ENCODE data around the gene AHNAK. TPM values are rescaled to one million over a fixed set of nuclear protein-coding genes. Genes with fewer than 3 reads are reported as not detected.

AHNAK gene
- total and polyA plus RNA-seq, 2 experiments from 2014 or later = 167 to 548 TPM

DNA sequence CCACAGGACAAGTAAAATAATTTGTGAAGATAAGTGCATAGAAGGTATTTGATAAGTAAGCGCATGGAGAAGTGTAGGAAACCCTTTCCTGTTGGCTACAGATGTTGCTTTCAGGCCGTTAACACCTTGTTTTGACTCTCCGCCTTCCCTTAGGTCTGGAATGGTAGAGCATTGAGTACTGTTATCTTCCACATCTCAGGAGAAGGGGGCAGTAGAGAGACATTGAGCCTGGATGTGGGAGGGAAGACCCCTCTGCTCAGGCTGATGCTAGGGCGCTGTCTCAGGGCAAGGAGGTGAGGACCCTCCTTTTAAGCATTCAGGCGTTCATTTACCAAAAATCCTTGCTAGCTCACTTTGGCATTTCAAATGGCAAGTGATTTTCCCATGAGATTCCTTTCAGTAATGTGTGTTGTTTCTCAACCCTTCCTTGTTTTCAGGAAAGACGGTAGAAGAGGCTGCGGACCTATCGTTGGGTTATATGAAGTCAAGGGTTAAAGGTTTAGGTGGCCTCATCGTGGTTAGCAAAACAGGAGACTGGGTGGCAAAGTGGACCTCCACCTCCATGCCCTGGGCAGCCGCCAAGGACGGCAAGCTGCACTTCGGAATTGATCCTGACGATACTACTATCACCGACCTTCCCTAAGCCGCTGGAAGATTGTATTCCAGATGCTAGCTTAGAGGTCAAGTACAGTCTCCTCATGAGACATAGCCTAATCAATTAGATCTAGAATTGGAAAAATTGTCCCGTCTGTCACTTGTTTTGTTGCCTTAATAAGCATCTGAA, 154.8 kb downstream of the AHNAK start:
- in situ Hi-C loops (cut with MboI) = loop anchor here (10.0 to 25.0 kb wide), 2 partner anchors 163 to 295 kb away; partner anchors contain the start of genes LRRN4CL and UBXN1
- H3K27ac ChIP-seq = no peak overlapping the region
- no peaks in the 10 kb centered on the region for H3K9me2 ChIP-seq (ENCODE audit: insufficient read depth)
- no peak overlapping the region for H2AFZ ChIP-seq
- WGBS, 2 experiments (ENCODE audit: low coverage in 1 of 2, low lambda C conversion rate in 2 of 2, missing lambda C conversion rate in 2 of 2) = 78 to 82% methylated on average over 16 of the region's 16 CpGs
- no peaks in the 10 kb centered on the region for H4K20me1 ChIP-seq (ENCODE audit: insufficient read depth)
- no peak for DNase-seq
- H3K79me2 ChIP-seq (ENCODE audit: insufficient read depth) = no peaks in the 10 kb centered on the region
- no peak overlapping the region for H3K9ac ChIP-seq
- no peak overlapping the region for H3K4me3 ChIP-seq
- no peak overlapping the region for H3K4me2 ChIP-seq (ENCODE audit: unreplicated experiment)
- TF ChIP-seq EZH2phosphoT487 (IDR thresholded peaks at IDR 0.05; ENCODE audit: insufficient read depth, low read depth) (no peak), EZH2 (IDR thresholded peaks at IDR 0.05; ENCODE audit: insufficient read depth, poor library complexity, severe bottlenecking) (no peak)
- no peaks in the 10 kb centered on the region for H3K9me3 ChIP-seq (ENCODE audit: low read depth)
- H3K36me3 ChIP-seq (ENCODE audit: low read depth) = no peaks in the 10 kb centered on the region
- H3K4me1 ChIP-seq (ENCODE audit: insufficient read depth) = peaks cover 4% of the 10 kb centered on the region; the same call in 1 of the 2 replicates
- no peaks in the 10 kb centered on the region for H3K27me3 ChIP-seq (replicated peaks; ENCODE audit: insufficient read depth)
- H3F3A ChIP-seq (ENCODE audit: insufficient read depth) = no peaks in the 10 kb centered on the region

GRCh38 chr11:62390722-62391121, 155.9 kb downstream of the AHNAK start:
- Histone ChIP-seq H3K36me3 (ENCODE audit: low read depth) (no peaks in the 10 kb centered on the region), H3K9me3 (ENCODE audit: low read depth) (no peaks in the 10 kb centered on the region), H3K27me3 (replicated peaks; ENCODE audit: insufficient read depth) (no peaks in the 10 kb centered on the region), H3K4me2 (ENCODE audit: unreplicated experiment) (no peak overlapping the region), H3K4me1 (ENCODE audit: insufficient read depth) (peaks cover 4% of the 10 kb centered on the region; the same call in 1 of the 2 replicates), H4K20me1 (ENCODE audit: insufficient read depth) (no peaks in the 10 kb centered on the region), H3K79me2 (ENCODE audit: insufficient read depth) (no peaks in the 10 kb centered on the region), H3K4me3 (no peak overlapping the region), H2AFZ (no peak overlapping the region), H3K9me2 (ENCODE audit: insufficient read depth) (no peaks in the 10 kb centered on the region), H3K9ac (no peak overlapping the region), H3K27ac (no peak overlapping the region), H3F3A (ENCODE audit: insufficient read depth) (no peaks in the 10 kb centered on the region)
- 88 to 92% methylated on average over 1 of the region's 1 CpG for WGBS, 2 experiments (ENCODE audit: low coverage in 1 of 2, low lambda C conversion rate in 2 of 2, missing lambda C conversion rate in 2 of 2)
- TF ChIP-seq EZH2 (IDR thresholded peaks at IDR 0.05; ENCODE audit: insufficient read depth, poor library complexity, severe bottlenecking) (no peak), EZH2phosphoT487 (IDR thresholded peaks at IDR 0.05; ENCODE audit: insufficient read depth, low read depth) (no peak)
- DNase-seq = peak; percentile 47
- in situ Hi-C loops (cut with MboI) = loop anchor here (10.0 to 25.0 kb wide), 2 partner anchors 164 to 297 kb away; partner anchors contain the start of genes LRRN4CL and UBXN1

- H3K4me2 ChIP-seq (ENCODE audit: unreplicated experiment) = no peak overlapping the region
- no peak overlapping the region for H2AFZ ChIP-seq
- no peak overlapping the region for H3K9ac ChIP-seq
- DNase-seq = no peak
- H3K4me1 ChIP-seq (ENCODE audit: insufficient read depth) = peaks cover under 1% of the 10 kb centered on the region; the same call in 1 of the 2 replicates
- TF ChIP-seq EZH2 (IDR thresholded peaks at IDR 0.05; ENCODE audit: insufficient read depth, poor library complexity, severe bottlenecking) (no peak), EZH2phosphoT487 (IDR thresholded peaks at IDR 0.05; ENCODE audit: insufficient read depth, low read depth) (no peak)
- no peaks in the 10 kb centered on the region for H3K9me3 ChIP-seq (ENCODE audit: low read depth)
- 46 to 49% methylated on average over 5 of the region's 5 CpGs for WGBS, 2 experiments (ENCODE audit: low coverage in 1 of 2, low lambda C conversion rate in 2 of 2, missing lambda C conversion rate in 2 of 2)
- in situ Hi-C loops (cut with MboI) = loop anchor here (10.0 to 25.0 kb wide), 2 partner anchors 165 to 297 kb away; partner anchors contain the start of genes LRRN4CL and UBXN1
- no peaks in the 10 kb centered on the region for H3K27me3 ChIP-seq (replicated peaks; ENCODE audit: insufficient read depth)
- H3K36me3 ChIP-seq (ENCODE audit: low read depth) = no peaks in the 10 kb centered on the region
- H3K27ac ChIP-seq = no peak overlapping the region
- no peaks in the 10 kb centered on the region for H4K20me1 ChIP-seq (ENCODE audit: insufficient read depth)
- no peaks in the 10 kb centered on the region for H3F3A ChIP-seq (ENCODE audit: insufficient read depth)
- H3K9me2 ChIP-seq (ENCODE audit: insufficient read depth) = no peaks in the 10 kb centered on the region
- H3K79me2 ChIP-seq (ENCODE audit: insufficient read depth) = no peaks in the 10 kb centered on the region
- H3K4me3 ChIP-seq = no peak overlapping the region
These were observed 156.4 kb downstream of the AHNAK start for GRCh38 chr11:62390237-62390636.

GRCh38 chr11:62388999-62389398, 157.6 kb downstream of the AHNAK start:
- Histone ChIP-seq H4K20me1 (ENCODE audit: insufficient read depth) (no peaks in the 10 kb centered on the region), H3F3A (ENCODE audit: insufficient read depth) (no peaks in the 10 kb centered on the region), H3K9ac (no peak overlapping the region), H3K27me3 (replicated peaks; ENCODE audit: insufficient read depth) (no peaks in the 10 kb centered on the region), H3K4me2 (ENCODE audit: unreplicated experiment) (no peak overlapping the region), H2AFZ (no peak overlapping the region), H3K4me1 (ENCODE audit: insufficient read depth) (no peaks in the 10 kb centered on the region), H3K9me3 (ENCODE audit: low read depth) (no peaks in the 10 kb centered on the region), H3K4me3 (no peak overlapping the region), H3K36me3 (ENCODE audit: low read depth) (no peaks in the 10 kb centered on the region), H3K27ac (no peak overlapping the region), H3K9me2 (ENCODE audit: insufficient read depth) (no peaks in the 10 kb centered on the region), H3K79me2 (ENCODE audit: insufficient read depth) (no peaks in the 10 kb centered on the region)
- TF ChIP-seq EZH2 (IDR thresholded peaks at IDR 0.05; ENCODE audit: insufficient read depth, poor library complexity, severe bottlenecking) = no peak
- no peak for TF ChIP-seq EZH2phosphoT487 (IDR thresholded peaks at IDR 0.05; ENCODE audit: insufficient read depth, low read depth)
- in situ Hi-C loops (cut with MboI) = loop anchor here (25.0 kb wide), 1 partner anchor 298 kb away; the partner anchor contains the start of genes LRRN4CL and UBXN1
- 83 to 92% methylated on average over 9 to 11 of the region's 11 CpGs for WGBS, 2 experiments (ENCODE audit: low coverage in 1 of 2, low lambda C conversion rate in 2 of 2, missing lambda C conversion rate in 2 of 2)
- DNase-seq = no peak
